ENCODE measurements around the gene SFTPB.

DNA sequence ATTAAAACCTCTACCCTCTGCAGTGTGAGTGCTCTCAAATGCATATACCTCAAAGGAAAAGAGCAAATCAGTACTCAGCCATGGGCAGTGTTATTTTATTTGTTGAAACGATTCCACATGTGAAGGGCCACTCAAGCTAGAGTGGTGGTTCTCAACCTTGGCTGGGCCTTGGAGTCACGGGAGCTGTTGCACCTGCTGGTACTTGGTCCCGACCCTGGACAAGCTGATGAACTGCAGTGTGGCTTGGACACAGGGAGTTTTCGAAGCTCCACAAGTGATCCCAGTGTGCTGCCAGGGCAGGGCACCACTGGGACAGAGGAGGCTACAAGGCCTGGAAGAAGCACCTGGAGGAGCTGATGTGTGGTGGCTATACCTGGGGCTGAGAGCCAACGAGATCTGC lies 45.8 kb upstream of the SFTPB start:
- TF ChIP-seq, protein P1, sequence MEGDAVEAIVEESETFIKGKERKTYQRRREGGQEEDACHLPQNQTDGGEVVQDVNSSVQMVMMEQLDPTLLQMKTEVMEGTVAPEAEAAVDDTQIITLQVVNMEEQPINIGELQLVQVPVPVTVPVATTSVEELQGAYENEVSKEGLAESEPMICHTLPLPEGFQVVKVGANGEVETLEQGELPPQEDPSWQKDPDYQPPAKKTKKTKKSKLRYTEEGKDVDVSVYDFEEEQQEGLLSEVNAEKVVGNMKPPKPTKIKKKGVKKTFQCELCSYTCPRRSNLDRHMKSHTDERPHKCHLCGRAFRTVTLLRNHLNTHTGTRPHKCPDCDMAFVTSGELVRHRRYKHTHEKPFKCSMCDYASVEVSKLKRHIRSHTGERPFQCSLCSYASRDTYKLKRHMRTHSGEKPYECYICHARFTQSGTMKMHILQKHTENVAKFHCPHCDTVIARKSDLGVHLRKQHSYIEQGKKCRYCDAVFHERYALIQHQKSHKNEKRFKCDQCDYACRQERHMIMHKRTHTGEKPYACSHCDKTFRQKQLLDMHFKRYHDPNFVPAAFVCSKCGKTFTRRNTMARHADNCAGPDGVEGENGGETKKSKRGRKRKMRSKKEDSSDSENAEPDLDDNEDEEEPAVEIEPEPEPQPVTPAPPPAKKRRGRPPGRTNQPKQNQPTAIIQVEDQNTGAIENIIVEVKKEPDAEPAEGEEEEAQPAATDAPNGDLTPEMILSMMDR (IDR thresholded peaks at IDR 0.05), result no peak
- no peak for TF ChIP-seq ZFX (IDR thresholded peaks at IDR 0.05; ENCODE audit: borderline replicate concordance)
